ENCODE results near the gene CD248. TPM values are rescaled to one million over a fixed set of nuclear protein-coding genes. Genes with fewer than 3 reads are reported as not detected.

The CD248 gene
- polyA plus RNA-seq, 1 donor, result 52.2 TPM

DNA sequence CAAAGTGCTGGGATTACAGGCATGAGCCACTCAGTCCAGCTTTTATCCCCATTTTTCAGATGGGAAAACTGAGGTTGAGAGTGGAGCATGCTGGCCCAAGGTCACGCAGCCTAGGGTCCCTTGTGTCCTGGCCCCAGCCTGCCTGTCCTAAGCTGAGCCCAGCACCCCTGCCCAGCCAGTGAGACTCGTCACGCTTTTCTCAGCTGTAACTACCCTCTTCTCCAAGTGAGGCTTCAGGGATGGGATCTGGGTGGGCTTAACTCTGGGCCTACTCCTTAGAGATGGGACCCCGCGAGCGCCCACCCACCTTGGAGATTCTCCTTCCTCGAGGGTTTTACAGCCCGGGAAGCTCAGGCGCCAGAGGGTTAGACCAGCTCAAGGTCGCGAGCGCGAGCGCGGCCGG, 25.5 kb downstream of the CD248 start:
- no peak for DNase-seq

- no peak for DNase-seq
Measured at GRCh38 chr11:66290330-66290621, 26.6 kb downstream of the CD248 start.

- peak; percentile 79 for DNase-seq
Measured at GRCh38 chr11:66289548-66290329, 27.1 kb downstream of the CD248 start.

DNA sequence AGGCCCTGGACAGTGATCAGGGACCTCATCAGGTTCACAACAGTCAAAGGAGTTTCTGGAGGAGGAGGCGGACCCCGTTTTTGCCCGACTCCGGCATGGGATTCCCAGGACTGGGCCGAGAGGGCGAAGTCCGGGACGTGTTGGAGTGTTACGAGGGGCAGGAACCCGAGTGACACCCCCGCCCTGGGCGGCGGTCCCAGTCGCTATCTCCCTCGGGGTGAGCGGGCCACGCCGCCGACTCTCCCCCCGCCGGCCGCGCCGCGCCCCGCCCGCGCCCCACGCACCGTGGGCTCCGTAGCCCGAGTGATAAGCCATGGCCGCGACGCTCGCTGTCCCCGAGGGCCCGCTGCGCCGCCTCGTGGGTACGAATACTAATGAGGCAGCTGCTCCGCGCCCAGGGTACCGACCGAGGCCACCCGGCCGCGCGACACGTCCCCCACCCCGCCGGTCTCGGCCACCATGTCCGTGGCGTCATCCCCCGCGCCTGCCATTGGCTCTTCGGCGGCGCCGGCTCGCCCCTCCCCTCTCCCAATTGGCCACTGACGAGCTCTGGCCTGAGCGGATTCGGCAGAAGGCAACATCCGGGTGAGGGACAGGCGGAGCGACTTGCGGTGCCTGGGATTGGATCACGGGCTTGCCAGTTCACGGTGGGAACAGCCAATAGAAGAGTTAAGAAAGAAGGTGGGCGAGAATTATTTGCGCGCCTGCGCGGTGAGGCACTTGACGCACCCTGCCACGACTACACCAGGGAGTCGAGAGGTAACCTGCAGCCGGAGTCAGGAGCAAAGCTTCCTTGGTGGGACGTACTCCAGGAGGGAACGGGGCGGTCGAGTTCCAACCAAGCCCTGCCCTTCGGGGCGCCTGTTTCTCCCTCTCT, 27.9 kb downstream of the CD248 start, which contains the start of gene YIF1A:
TSS of gene YIF1A (minus strand) at position 473 of the 877 bp plus-strand sequence. CDS start at position 315, 158 bp downstream.
- peak; percentile 97 for DNase-seq

DNA sequence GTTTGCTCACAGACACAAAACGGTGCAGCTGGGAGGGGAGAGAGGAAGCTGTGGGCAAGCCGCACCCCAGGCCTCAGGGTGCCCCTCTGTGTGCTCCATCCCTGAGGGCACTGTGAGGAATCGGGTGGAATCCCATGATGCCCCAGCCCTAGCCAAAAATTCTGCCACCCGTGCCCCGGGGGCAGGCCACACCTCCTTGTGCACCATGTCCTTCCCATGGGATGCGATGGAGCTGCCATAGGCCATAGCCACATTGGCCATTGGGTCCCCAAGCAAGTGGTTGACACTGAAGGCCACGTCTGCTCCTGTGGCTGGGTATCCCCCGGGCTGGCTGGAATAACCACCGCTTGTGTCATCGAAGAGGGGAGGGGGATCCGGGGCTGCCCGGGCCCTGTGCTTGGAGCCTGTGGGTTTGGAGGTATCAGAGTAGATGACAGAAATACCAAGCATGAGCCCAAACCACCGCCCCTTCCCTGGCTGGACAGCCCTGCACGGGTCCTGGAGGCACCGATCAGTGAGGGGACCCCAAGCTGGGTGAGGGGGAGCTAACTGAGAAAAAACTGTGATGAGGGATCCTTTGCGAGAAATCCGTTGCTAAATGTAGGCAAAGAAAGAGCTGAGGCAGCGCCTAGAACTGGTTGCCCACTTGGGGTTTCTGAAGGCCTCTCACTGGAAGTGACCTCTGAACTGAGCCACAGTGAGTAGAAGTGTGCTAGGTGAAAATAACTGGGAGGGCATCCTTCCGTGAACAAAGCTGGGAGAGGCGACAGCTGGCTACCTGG, 28.8 kb downstream of the CD248 start:
- DNase-seq, result no peak

GRCh38 chr11:66287211-66287888, 29.5 kb downstream of the CD248 start:
- DNase-seq, result no peak

DNA sequence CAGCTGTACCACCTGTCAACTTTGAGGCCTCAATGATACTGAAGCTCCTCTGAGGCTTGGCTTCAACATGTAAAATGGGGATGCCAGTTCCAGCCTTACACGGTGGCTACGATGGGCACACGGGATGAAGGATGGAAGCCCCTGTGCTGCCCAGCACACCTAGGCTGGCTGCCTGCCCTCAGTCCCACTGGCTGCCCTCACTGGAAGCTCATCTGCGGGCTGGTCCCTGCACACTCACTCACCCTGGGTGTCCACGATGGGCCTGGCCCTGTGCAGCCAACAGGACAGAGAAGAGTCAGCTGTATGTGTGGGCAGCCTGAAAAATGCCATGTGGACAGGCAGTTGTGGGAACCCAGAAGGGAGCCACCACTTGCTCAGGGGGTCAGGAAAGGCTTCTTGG, 30.1 kb downstream of the CD248 start:
- DNase-seq, result no peak

- no peak for DNase-seq
Measured at GRCh38 chr11:66285250-66285947, 31.4 kb downstream of the CD248 start.

- no peak for DNase-seq
Measured at GRCh38 chr11:66284526-66285078, 32.2 kb downstream of the CD248 start.

GRCh38 chr11:66283461-66284105, 33.3 kb downstream of the CD248 start:
- DNase-seq, result no peak

GRCh38 chr11:66282468-66283455, 34.1 kb downstream of the CD248 start:
- DNase-seq, result peak; percentile 95

DNA sequence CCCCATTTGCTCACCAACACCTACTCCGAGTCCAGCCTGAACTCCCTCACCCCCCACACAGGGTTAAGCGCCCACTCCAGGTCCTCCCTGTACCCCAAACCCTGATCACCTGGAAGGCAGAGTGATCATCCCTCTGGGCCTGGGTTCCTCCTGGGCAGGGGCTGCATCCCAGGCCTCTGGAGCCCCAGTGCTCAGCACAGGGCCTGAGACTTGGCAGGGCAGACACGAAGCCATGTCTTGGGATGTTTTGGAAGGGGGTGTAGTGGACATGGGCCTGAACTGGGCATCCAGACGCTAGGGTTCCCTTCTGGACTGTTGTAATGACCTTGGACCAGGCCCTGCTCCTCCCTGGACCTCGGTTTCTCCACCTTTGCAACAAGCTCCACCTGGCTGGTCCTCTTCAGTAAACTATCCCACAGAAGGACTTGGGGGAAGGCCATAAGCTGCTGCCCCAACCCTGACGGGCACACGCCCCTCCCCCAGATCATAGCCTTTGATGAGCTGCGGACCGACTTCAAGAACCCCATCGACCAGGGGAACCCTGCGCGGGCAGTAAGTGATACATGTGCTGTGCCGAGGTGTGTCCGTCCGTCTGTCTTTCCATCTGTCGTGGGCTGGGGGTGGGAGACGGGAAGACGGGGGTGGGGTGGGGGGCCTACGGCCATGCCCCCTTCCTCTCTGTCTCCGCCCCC, 34.9 kb downstream of the CD248 start:
- no peak for DNase-seq

DNA sequence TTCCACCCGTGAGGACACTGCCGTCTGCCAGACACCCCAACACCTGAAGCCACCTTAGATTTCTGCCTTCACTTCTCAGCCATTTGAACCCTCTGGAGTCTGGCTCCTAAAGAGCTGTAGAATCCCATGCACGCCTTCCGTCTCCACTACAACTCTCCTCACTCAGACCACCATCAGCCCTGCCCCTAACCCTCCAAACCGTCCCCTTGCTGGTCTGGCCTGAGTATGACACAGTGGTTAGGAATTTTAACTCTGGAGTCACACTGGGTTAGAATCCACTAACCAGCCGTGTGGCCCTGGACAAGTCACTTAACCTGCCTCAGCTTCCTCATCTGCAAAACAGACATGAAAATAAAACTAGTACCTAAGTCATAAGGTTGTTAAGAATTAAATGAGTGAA, 35.8 kb downstream of the CD248 start:
- no peak for DNase-seq

- DNase-seq, result no peak
Measured at GRCh38 chr11:66280428-66280827, 36.4 kb downstream of the CD248 start.

DNA sequence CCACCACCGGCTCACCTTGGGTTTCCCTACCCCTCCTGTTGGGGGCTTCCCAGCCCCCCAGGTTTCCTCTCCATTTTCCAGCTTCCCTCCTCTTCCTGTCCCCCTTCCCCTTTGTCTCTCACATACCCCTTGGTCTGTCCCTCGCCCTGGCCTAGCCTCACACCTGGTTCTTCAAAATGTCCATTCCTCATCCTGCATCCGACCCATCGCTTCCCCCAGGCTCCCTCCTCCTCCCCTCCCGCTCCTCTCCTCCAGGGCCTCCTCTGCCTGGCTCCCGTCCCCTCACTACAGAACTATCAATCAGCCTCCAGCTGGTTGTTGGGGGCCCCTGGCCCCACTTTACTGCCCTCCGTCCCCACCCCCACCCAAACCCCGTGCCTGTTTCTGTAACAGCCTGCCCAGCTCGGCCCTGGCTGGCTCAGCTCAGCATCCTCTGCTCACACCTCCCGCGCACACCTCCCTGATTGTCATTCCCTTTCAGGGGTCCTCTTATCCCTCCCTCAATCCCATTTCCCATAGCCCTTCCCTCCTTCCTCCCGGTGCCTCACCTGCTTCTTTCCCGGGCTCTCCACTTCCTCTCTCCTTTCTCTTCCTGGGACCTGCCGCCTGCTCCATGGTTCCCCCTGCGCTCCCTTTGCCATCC, 37.6 kb downstream of the CD248 start:
- DNase-seq, result no peak

DNA sequence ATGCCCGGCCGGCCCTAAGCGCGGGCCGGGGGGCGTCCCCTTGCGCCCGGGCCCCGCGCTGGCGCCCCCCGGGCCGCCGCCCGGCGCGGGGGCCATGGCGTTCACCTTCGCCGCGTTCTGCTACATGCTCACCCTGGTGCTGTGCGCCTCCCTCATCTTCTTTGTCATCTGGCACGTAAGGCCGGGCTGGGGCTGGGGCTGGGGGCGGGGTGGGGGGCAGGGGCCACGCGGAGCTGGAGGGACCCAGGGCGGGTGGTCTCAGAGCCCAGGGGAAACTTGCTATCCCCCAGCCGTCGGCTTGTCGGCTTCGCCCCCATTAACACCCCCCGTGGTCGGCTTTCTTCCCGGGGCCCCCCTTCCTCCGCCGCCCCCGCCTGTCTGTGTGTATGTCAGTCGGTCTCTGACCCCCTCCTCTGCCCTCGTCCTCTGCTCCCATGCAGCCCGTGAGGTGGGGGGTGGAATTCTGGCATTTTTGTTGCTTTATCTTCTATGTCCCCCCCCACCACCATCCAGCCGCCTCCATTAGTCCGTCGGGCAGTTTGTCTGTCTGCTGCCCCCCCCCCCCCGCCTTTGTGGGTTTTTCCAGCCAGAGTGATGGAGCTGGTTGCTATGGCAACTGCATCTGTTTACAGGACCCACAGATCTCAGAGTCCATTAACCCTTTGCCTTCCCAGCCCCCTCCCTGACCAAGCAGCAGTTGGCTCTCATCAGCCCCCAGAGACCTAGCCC, 38.3 kb downstream of the CD248 start:
- no peak for DNase-seq

Data from left kidney (tissue), 2 donors.